K562 (cell line): ENCODE measurements around the gene TMEM217. TPM values are rescaled to one million over a fixed set of nuclear protein-coding genes. Genes with fewer than 3 reads are reported as not detected.
A peak's percentile ranks its signal among the peaks of the same experiment; 100 is the strongest.

Experiments used
- ARID1B ChIP-seq: fragments of 450-650 bp; IDR thresholded peaks from 2 replicates; pipeline ENCODE4 v1.6.1; 2016; ENCODE audit warnings: antibody characterized with exemption, mild to moderate bottlenecking, inconsistent platforms
- ATF7 ChIP-seq: fragments of 450-650 bp; IDR thresholded peaks from 2 replicates; pipeline ENCODE4 v1.7.1; 2014; ENCODE audit warnings: mild to moderate bottlenecking, moderate library complexity
- CREB1 ChIP-seq, 2 experiments: sonication (generic) in 1 of 2; formaldehyde crosslinking in 1 of 2; IDR thresholded peaks; 2 replicates each; pipeline versions ENCODE4 v1.6.1 to v1.8.0; 2012 to 2022; ENCODE audit warnings: inconsistent platforms in 1 of 2, mild to moderate bottlenecking in 1 of 2, missing genetic modification reagents in 1 of 2, moderate library complexity in 1 of 2
- ETV6 ChIP-seq, 3 experiments: fragments of 150-350 bp in 1 of 3; sonication (generic) in 1 of 3; formaldehyde crosslinking in 1 of 3; IDR thresholded peaks; 2 replicates each; pipeline versions ENCODE4 v1.6.1 to v1.8.0; 2014 to 2022; ENCODE audit warnings: borderline replicate concordance in 2 of 3, low read depth in 2 of 3, antibody characterized with exemption in 1 of 3, low read length in 1 of 3, mild to moderate bottlenecking in 1 of 3, missing genetic modification reagents in 1 of 3
- GATAD2A ChIP-seq: fragments of 450-650 bp; IDR thresholded peaks from 2 replicates; pipeline ENCODE4 v1.6.1; 2017
- HDAC6 ChIP-seq: IDR thresholded peaks from 2 replicates; pipeline ENCODE4 v1.6.1; 2012; ENCODE audit warnings: low read depth, mild to moderate bottlenecking, control low read depth, inconsistent platforms, low read length, moderate library complexity
- HNRNPK ChIP-seq: fragments of 200-400 bp; formaldehyde crosslinking; IDR thresholded peaks from one replicate; pipeline ENCODE4 v1.6.1; 2018; ENCODE audit warnings: mild to moderate bottlenecking, low read depth, low read length; ENCODE audit not compliant: poor library complexity, severe bottlenecking
- KLF10 ChIP-seq: fragments of 250-450 bp; sonication (Bioruptor Pico); IDR thresholded peaks from 2 replicates; pipeline ENCODE4 v1.6.1; 2021; ENCODE audit warnings: matching md5 sums
- MAFK ChIP-seq: IDR thresholded peaks from 2 replicates; pipeline ENCODE4 v1.6.1; 2011; ENCODE audit warnings: low read length, improper control_type of control experiment
- MTA2 ChIP-seq: fragments of 450-650 bp; IDR thresholded peaks from 2 replicates; pipeline ENCODE4 v1.6.1; 2016; ENCODE audit warnings: low read depth
- MYBL2 ChIP-seq, 2 experiments: fragments of 450-650 bp in 1 of 2; sonication (generic) in 1 of 2; formaldehyde crosslinking in 1 of 2; IDR thresholded peaks; 2 replicates each; pipeline versions ENCODE4 v1.6.1 to v1.8.1; 2017 to 2022; ENCODE audit warnings: borderline replicate concordance in 1 of 2, inconsistent platforms in 1 of 2, low read depth in 1 of 2, mild to moderate bottlenecking in 1 of 2, missing genetic modification reagents in 1 of 2, moderate library complexity in 1 of 2
- NCOA6 ChIP-seq: fragments of 450-650 bp; IDR thresholded peaks from 2 replicates; pipeline ENCODE4 v1.6.1; 2017; ENCODE audit warnings: mild to moderate bottlenecking
- NRF1 ChIP-seq, 2 experiments: fragments of 450-650 bp; IDR thresholded peaks in 1 of 2; conservative IDR thresholded peaks in 1 of 2; 2 replicates each; pipeline ENCODE4 v1.6.1; 2014; ENCODE audit warnings: mild to moderate bottlenecking in 2 of 2
- RBM22 ChIP-seq: fragments of 200-400 bp; formaldehyde crosslinking; IDR thresholded peaks from 2 replicates; pipeline ENCODE4 v1.6.1; 2018; ENCODE audit warnings: low read length, low read depth; ENCODE audit not compliant: poor library complexity, severe bottlenecking
- TBP ChIP-seq: optimal IDR thresholded peaks from 2 replicates; pipeline ENCODE3; 2011; ENCODE audit warnings: low read depth, low read length, improper control_type of control experiment
- TFAM ChIP-seq: fragments of 250-450 bp; sonication (Bioruptor Pico); conservative IDR thresholded peaks from 2 replicates; pipeline ENCODE4 v1.5.0; 2021; ENCODE audit warnings: mild to moderate bottlenecking, moderate library complexity
- XRCC5 ChIP-seq: fragments of 200-400 bp; formaldehyde crosslinking; IDR thresholded peaks from 2 replicates; pipeline ENCODE4 v1.6.1; 2017; ENCODE audit warnings: low read depth, mild to moderate bottlenecking, low read length
- ZNF407 ChIP-seq: fragments of 450-650 bp; IDR thresholded peaks from 2 replicates; pipeline ENCODE4 v1.6.1; 2016; ENCODE audit warnings: low read depth
- ZNF507 ChIP-seq: conservative IDR thresholded peaks from 2 replicates; pipeline ENCODE4 v1.6.1; 2017; ENCODE audit warnings: missing genetic modification characterization, missing compliant biosample characterization
- polyA plus RNA-seq, 8 experiments: library from polyadenylated mRNA; depleted of rRNA in 4 of 8; stranded (reverse) in 5 of 8; unstranded in 3 of 8; fragments of >200 nt; fragmentation: Nextera tagmentation in 2 of 8; fragmentation: Illumina TruSeq in 1 of 8; extraction: Ambion mirVana in 2 of 8; extraction: Trizol in 1 of 8; gene quantifications; 2 replicates each; pipeline versions ENCODE4 v1.2.1 to v1.2.3, GENCODE V29; 2011 to 2014; ENCODE audit warnings: inconsistent platforms in 1 of 8, missing spikeins in 1 of 8
- total RNA-seq, 7 experiments: library from RNA; depleted of rRNA in 6 of 7; stranded (reverse); fragments of >200 nt in 6 of 7; fragmentation: Illumina TruSeq in 2 of 7; extraction: Trizol in 2 of 7; gene quantifications; 2 replicates each; pipeline versions ENCODE4 v1.2.1 to v1.2.3, GENCODE V29; 2011 to 2021; ENCODE audit warnings: low replicate concordance in 1 of 7

TMEM217 gene
- total and polyA plus RNA-seq, 9 of the 15 experiments (the other 6 are each of a cell fraction or from before 2014, with no cell fraction given): 1.3 to 8.0 (median 1.9) TPM

- TF ChIP-seq ZNF407: peak; percentile 65; the same call in 1 of the 2 replicates
- TF ChIP-seq HNRNPK: no peak
- TF ChIP-seq RBM22: no peak
- TF ChIP-seq ATF7: no peak
- TF ChIP-seq GATAD2A: peak; percentile 41; the same call in 1 of the 2 replicates
- TF ChIP-seq KLF10 (CRISPR knock-in tag): no peak
- TF ChIP-seq NRF1 (conservative IDR thresholded peaks at IDR 0.05 in 1 of 2, IDR thresholded peaks at IDR 0.05 in 1 of 2): no peak
- TF ChIP-seq ZNF507 (tag): no peak
- TF ChIP-seq MYBL2 (IDR thresholded peaks at IDR 0.05; ENCODE audit: low read depth): no peak
- no peak for TF ChIP-seq MYBL2 (CRISPR knock-in tag; IDR thresholded peaks at IDR 0.05; ENCODE audit: borderline replicate concordance)
- TF ChIP-seq MAFK: no peak
- no peak for TF ChIP-seq HDAC6
- TF ChIP-seq ARID1B: peak; percentile 80
- TF ChIP-seq MTA2: no peak
- no peak for TF ChIP-seq TFAM (CRISPR knock-in tag)
- no peak for TF ChIP-seq XRCC5
- no peak; the same call in 1 of the 2 replicates for TF ChIP-seq NCOA6
- no peak for TF ChIP-seq CREB1 (IDR thresholded peaks at IDR 0.05)
- TF ChIP-seq CREB1 (CRISPR knock-in tag; IDR thresholded peaks at IDR 0.05): no peak
- no peak for TF ChIP-seq TBP
- TF ChIP-seq ETV6 (IDR thresholded peaks at IDR 0.05; ENCODE audit: borderline replicate concordance in 1 of 2, low read depth in 2 of 2, low read length in 1 of 2): 0 out of 4 replicates have a peak, but pooled peaks of 1 of the 2 experiments have one; percentile 27
- no peak for TF ChIP-seq ETV6 (CRISPR knock-in tag; IDR thresholded peaks at IDR 0.05; ENCODE audit: borderline replicate concordance)
These were observed 53.8 kb downstream of the TMEM217 start (continued) for GRCh38 chr6:37204014-37204751.
